Measurements from ENCODE around the gene BCL2L13.

Gene BCL2L13

DNA sequence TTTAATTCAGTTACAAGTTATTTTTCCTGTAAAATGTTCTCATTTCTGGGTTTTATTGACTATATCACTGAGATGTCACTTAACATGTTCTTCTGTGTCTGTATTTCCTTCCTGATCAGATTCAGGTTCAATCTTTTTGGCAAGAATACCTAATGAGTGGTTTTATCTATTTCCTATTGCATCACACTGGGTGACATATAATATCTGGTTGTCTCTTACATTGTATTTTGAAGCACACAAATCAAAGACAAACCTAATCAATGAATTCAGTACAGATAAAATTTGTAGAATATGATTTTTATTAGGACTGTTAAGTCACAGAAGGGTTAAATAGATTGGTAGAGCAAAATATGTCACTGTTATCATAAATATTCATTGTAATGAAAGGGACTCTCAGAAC, 60.4 kb downstream of the BCL2L13 start:
- TF ChIP-seq, protein P1, sequence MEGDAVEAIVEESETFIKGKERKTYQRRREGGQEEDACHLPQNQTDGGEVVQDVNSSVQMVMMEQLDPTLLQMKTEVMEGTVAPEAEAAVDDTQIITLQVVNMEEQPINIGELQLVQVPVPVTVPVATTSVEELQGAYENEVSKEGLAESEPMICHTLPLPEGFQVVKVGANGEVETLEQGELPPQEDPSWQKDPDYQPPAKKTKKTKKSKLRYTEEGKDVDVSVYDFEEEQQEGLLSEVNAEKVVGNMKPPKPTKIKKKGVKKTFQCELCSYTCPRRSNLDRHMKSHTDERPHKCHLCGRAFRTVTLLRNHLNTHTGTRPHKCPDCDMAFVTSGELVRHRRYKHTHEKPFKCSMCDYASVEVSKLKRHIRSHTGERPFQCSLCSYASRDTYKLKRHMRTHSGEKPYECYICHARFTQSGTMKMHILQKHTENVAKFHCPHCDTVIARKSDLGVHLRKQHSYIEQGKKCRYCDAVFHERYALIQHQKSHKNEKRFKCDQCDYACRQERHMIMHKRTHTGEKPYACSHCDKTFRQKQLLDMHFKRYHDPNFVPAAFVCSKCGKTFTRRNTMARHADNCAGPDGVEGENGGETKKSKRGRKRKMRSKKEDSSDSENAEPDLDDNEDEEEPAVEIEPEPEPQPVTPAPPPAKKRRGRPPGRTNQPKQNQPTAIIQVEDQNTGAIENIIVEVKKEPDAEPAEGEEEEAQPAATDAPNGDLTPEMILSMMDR (IDR thresholded peaks at IDR 0.05; ENCODE audit: extremely low read depth, insufficient read depth, missing control alignments), result no peak
- in situ Hi-C loops (cut with MboI; ENCODE audit: low pct_unique_long_range_greater_than_20kb, low sequenced_read_pairs, unreplicated experiment), result no loop called here

DNA sequence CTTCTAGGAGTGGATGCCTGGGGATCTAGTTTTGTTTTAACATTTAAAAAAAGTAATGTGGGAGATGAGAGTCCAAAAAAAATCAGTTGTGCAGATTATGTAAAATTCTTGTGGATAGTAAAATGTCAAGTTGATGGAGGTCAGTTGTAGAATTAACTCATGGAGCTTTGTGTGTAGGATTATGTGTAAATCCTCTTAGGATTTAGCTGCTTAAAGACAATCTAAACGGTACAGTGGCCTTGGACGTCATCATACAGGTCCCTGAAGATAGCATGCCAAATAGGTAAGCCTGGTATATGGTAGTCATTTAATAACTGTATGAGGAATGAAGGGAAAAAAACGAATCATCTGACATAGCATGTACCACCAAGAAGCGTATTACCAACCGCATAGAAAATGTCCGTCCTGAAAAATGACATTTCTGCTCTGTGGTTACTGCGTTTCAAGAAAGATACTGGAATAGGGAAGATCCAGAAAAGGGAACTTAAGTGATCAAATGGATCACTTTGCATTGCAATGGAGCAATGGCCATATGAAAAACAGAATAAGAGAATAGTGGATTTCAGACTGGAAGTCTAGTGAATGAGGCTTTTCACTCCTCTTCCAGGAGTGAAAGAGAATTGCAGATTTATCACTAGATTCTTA, 61.3 kb downstream of the BCL2L13 start:
- TF ChIP-seq, protein P1 (IDR thresholded peaks at IDR 0.05; ENCODE audit: extremely low read depth, insufficient read depth, missing control alignments), result no peak
- no peak for DNase-seq (ENCODE audit: low spot score)
- in situ Hi-C loops (cut with MboI; ENCODE audit: low pct_unique_long_range_greater_than_20kb, low sequenced_read_pairs, unreplicated experiment), result no loop called here

More for the DNA sequence above, 60.4 kb downstream of the BCL2L13 start:
- no peak for DNase-seq (ENCODE audit: low spot score)

DNA sequence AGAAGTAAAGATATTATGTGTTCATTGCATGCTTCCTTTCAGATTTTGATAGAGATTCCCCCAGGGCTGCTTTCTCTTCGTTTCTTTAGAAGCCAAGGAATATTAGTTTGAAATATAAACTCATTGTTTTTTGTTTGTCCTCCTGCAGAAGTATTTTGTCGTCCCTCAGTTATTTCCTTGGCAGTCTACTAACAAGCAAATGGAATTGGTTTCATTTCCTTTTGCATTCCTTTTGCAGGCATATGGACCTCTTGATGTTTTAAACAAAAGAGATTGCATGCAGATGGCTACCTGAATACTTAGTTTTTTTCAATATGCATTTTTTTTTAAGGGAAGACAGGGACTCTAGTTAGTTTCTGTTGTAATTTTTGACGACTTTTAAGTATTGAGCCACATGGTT, 62.2 kb downstream of the BCL2L13 start:
- in situ Hi-C loops (cut with MboI; ENCODE audit: low pct_unique_long_range_greater_than_20kb, low sequenced_read_pairs, unreplicated experiment), result no loop called here
- TF ChIP-seq, protein P1 (IDR thresholded peaks at IDR 0.05; ENCODE audit: extremely low read depth, insufficient read depth, missing control alignments), result no peak
- no peak for DNase-seq (ENCODE audit: low spot score)

DNA sequence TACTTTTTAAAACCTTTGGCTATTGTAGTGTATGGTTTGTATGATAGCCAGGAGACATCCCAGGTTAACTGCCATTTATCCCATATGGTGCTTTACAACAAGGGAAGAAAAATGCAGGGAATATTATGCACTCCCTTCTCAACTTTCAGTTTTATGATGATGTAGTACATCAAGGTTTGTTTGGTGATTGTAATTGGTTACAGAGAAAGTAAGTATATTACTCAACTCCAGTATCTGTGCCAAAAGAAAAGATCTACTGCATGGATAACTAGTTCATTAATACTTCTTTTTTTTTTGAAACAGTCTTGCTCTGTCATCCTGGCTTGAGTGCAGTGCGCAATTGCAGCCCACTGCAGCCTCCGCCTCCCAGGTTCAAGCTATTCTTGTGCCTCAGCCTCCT, 65.3 kb downstream of the BCL2L13 start:
- in situ Hi-C loops (cut with MboI; ENCODE audit: low pct_unique_long_range_greater_than_20kb, low sequenced_read_pairs, unreplicated experiment), result no loop called here
- no peak for DNase-seq (ENCODE audit: low spot score)
- TF ChIP-seq, protein P1 (IDR thresholded peaks at IDR 0.05; ENCODE audit: extremely low read depth, insufficient read depth, missing control alignments), result no peak

DNA sequence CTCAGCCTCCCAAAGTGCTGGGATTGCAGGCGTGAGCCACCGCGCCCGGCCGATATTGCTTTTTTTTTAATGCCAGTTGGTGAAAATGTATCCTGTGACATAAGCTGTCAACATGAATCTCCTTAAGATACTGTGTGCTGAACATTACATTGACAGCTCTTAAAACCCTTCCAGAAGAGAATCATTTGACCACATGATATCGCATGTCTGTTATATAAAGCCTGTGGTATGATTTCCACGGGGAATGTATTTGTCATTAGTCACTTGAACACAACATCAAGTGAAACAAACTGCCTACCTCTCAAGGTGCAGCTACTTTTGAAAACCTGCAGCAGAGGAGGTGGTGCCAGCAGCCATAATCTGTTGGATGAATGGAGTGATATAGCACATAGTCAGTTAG, 67.0 kb downstream of the BCL2L13 start:
- DNase-seq (ENCODE audit: low spot score), result no peak
- in situ Hi-C loops (cut with MboI; ENCODE audit: low pct_unique_long_range_greater_than_20kb, low sequenced_read_pairs, unreplicated experiment), result no loop called here
- TF ChIP-seq, protein P1 (IDR thresholded peaks at IDR 0.05; ENCODE audit: extremely low read depth, insufficient read depth, missing control alignments), result no peak

DNA sequence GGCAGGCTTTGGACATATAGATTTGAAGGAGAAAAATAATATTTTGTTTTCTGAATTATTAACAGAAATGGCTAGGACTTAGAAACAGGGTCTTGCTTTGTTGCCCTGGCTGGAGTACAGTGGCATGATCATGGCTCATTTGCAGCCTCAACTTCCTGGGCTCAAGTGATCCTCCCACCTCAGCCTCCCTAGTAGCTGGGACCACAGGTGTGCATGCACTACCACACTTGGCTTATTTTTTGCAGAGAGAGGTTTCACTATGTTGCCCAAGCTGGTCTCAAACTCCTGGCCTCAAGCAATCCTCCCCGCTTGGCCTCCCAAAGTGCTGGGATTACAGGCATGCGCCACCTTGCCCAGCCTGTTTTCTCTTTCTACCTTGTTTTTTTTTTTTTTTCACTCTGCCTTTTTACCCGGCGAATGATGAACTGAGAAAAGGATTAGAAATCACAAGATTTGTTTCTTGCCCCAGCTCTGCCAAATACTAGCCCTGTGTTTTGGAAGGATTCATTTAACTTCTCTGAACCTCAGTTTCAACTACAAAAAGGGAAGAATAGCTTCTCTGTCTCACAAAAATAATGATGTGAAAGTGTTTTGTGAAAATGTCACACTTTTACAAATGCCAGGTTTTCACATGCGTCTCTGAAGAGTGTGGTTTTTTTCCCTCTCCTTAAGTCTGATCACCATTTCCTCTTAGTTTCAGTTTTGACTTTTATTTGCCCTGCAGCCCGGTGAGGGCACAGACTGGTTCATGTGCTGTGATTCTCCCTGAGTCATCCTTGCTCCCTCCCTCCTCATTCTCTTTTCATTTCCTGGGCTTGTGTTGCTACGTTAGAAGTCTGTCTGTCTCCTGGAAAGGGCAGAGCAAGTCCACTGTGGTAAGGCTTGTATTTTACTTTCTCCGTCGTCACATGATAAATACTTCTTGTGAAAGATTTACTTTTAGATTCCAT, 67.7 kb downstream of the BCL2L13 start:
- TF ChIP-seq, protein P1 (IDR thresholded peaks at IDR 0.05; ENCODE audit: extremely low read depth, insufficient read depth, missing control alignments), result no peak
- in situ Hi-C loops (cut with MboI; ENCODE audit: low pct_unique_long_range_greater_than_20kb, low sequenced_read_pairs, unreplicated experiment), result no loop called here
- DNase-seq (ENCODE audit: low spot score), result peak; percentile 48

Data from GM13977 (cell line).